CD14-positive monocyte (primary cell): ENCODE results near the gene SZT2. TPM values are rescaled to one million over a fixed set of nuclear protein-coding genes. Genes with fewer than 3 reads are reported as not detected.

Experiments used
- DNase-seq, 3 donors: peaks; one replicate each; pipeline ENCODE4 v3.0.0-alpha.2; 2011 to 2022
- H2AFZ ChIP-seq: 2 replicates; pipeline ENCODE4 v1.6.0; 2012; ENCODE audit warnings: mild to moderate bottlenecking, low read depth, low read length, inconsistent platforms; ENCODE audit not compliant: insufficient read depth, poor library complexity, severe bottlenecking
- H3K27ac ChIP-seq, 2 donors: 1 replicate in 1 of 2; 2 replicates in 1 of 2; pipeline ENCODE4 v1.5.1; 2012 to 2013; ENCODE audit warnings: low read length in 2 of 2, control low read depth in 1 of 2, inconsistent platforms in 1 of 2, low read depth in 1 of 2, mild to moderate bottlenecking in 1 of 2
- H3K27me3 ChIP-seq, 2 donors: one replicate each; pipeline versions ENCODE4 v1.6.0 to v1.6.1; 2011 to 2013; ENCODE audit warnings: low read length in 2 of 2; ENCODE audit not compliant: control insufficient read depth in 2 of 2, insufficient read depth in 2 of 2
- H3K36me3 ChIP-seq, 2 donors: replicated peaks in 1 of 2; 1 replicate in 1 of 2; 2 replicates in 1 of 2; pipeline versions ENCODE4 v1.5.1 to v1.6.1; 2012 to 2013; ENCODE audit warnings: low read length in 2 of 2, control low read depth in 1 of 2, inconsistent platforms in 1 of 2, mild to moderate bottlenecking in 1 of 2; ENCODE audit not compliant: insufficient read depth in 2 of 2, control insufficient read depth in 1 of 2
- H3K4me1 ChIP-seq, 2 donors: 1 replicate in 1 of 2; 2 replicates in 1 of 2; pipeline versions ENCODE4 v1.5.1 to v1.6.1; 2012 to 2013; ENCODE audit warnings: low read length in 2 of 2, control low read depth in 1 of 2, inconsistent platforms in 1 of 2, mild to moderate bottlenecking in 1 of 2, moderate library complexity in 1 of 2; ENCODE audit not compliant: insufficient read depth in 2 of 2, control insufficient read depth in 1 of 2
- H3K4me2 ChIP-seq: replicated peaks from 2 replicates; pipeline ENCODE3; 2012; ENCODE audit warnings: low read length, moderate library complexity, mild to moderate bottlenecking; ENCODE audit not compliant: poor library complexity, severe bottlenecking; ENCODE audit errors: extremely low read depth
- H3K4me3 ChIP-seq, 3 experiments: fragments of 200-600 bp in 1 of 3; sonication (generic) in 1 of 3; replicated peaks in 1 of 3; 1 replicate in 2 of 3; 2 replicates in 1 of 3; pipeline ENCODE4 v1.5.1; 2011 to 2013; ENCODE audit warnings: low read length in 3 of 3, mild to moderate bottlenecking in 3 of 3, control low read depth in 2 of 3, low read depth in 2 of 3, inconsistent platforms in 1 of 3, moderate library complexity in 1 of 3
- H3K79me2 ChIP-seq: 2 replicates; pipeline ENCODE4 v1.6.0; 2012; ENCODE audit warnings: mild to moderate bottlenecking, control low read depth, inconsistent platforms, low read length, moderate library complexity; ENCODE audit not compliant: insufficient read depth
- H3K9ac ChIP-seq: 2 replicates; pipeline ENCODE4 v1.6.0; 2017; ENCODE audit warnings: low read length, mild to moderate bottlenecking; ENCODE audit not compliant: insufficient read depth, poor library complexity, severe bottlenecking
- H3K9me3 ChIP-seq, 2 donors: replicated peaks in 1 of 2; 1 replicate in 1 of 2; 2 replicates in 1 of 2; pipeline versions ENCODE4 v1.5.1 to v1.6.1; 2012 to 2013; ENCODE audit warnings: low read length in 2 of 2, control low read depth in 1 of 2; ENCODE audit not compliant: control insufficient read depth in 1 of 2, insufficient read depth in 1 of 2
- H4K20me1 ChIP-seq: 2 replicates; pipeline ENCODE4 v1.6.0; 2012; ENCODE audit warnings: mild to moderate bottlenecking, low read length, control low read depth, moderate library complexity; ENCODE audit not compliant: insufficient read depth
- H3K27ac Mint-ChIP-seq, 7 donors: one replicate each; pipeline ENCODE4 v1.8.0; 2020; ENCODE audit warnings: mild to moderate bottlenecking in 7 of 7, mixed read lengths in 7 of 7, moderate library complexity in 6 of 7, inconsistent platforms in 2 of 7
- H3K27me3 Mint-ChIP-seq, 3 donors: one replicate each; pipeline ENCODE4 v1.8.0; 2021 to 2022; ENCODE audit warnings: low read depth in 3 of 3, mild to moderate bottlenecking in 3 of 3, mixed read lengths in 3 of 3, moderate library complexity in 3 of 3, inconsistent platforms in 1 of 3
- H3K36me3 Mint-ChIP-seq, 2 donors: one replicate each; pipeline ENCODE4 v1.8.0; 2020; ENCODE audit warnings: mixed read lengths in 2 of 2, inconsistent platforms in 1 of 2, mild to moderate bottlenecking in 1 of 2
- H3K4me1 Mint-ChIP-seq: one replicate; pipeline ENCODE4 v1.8.0; 2020; ENCODE audit warnings: mild to moderate bottlenecking, mixed read lengths
- H3K4me3 Mint-ChIP-seq, 2 donors: one replicate each; pipeline ENCODE4 v1.8.0; 2020; ENCODE audit warnings: mild to moderate bottlenecking in 2 of 2, mixed read lengths in 2 of 2, moderate library complexity in 1 of 2
- H3K9me3 Mint-ChIP-seq, 7 donors: one replicate each; pipeline ENCODE4 v1.8.0; 2020 to 2022; ENCODE audit warnings: mixed read lengths in 7 of 7, mild to moderate bottlenecking in 6 of 7, moderate library complexity in 6 of 7, inconsistent platforms in 2 of 7
- WGBS: methylation state at CpG from one replicate; pipeline ENCODE4 v1.1.5; 2013; ENCODE audit warnings: missing lambda C conversion rate; ENCODE audit not compliant: insufficient coverage; 5-methylcytosine and 5-hydroxymethylcytosine counted together
- intact Hi-C, 2 donors: fragments of 100-400 bp; cut with micrococcal nuclease; formaldehyde crosslinking; loops; one replicate each; pipeline versions ENCODE4 v1.15.0 to v1.15.1; 2023
- polyA plus RNA-seq, 3 donors: library from polyadenylated mRNA; depleted of rRNA in 1 of 3; unstranded in 2 of 3; stranded (reverse) in 1 of 3; fragments of 300-500 nt in 2 of 3; fragments of >200 nt in 1 of 3; fragmentation: Illumina TruSeq in 2 of 3; gene quantifications; 1 replicate in 2 of 3; 2 replicates in 1 of 3; pipeline ENCODE4 v1.2.3, GENCODE V29; 2012 to 2021
- TF ChIP-seq, protein P1 (sequence below): fragments of 200-600 bp; IDR thresholded peaks from one replicate; pipeline ENCODE4 v1.8.0; 2022; ENCODE audit warnings: antibody characterized with exemption, mild to moderate bottlenecking

The SZT2 gene
- polyA plus RNA-seq, 3 donors: 2.4 to 29.9 (median 2.6) TPM

DNA sequence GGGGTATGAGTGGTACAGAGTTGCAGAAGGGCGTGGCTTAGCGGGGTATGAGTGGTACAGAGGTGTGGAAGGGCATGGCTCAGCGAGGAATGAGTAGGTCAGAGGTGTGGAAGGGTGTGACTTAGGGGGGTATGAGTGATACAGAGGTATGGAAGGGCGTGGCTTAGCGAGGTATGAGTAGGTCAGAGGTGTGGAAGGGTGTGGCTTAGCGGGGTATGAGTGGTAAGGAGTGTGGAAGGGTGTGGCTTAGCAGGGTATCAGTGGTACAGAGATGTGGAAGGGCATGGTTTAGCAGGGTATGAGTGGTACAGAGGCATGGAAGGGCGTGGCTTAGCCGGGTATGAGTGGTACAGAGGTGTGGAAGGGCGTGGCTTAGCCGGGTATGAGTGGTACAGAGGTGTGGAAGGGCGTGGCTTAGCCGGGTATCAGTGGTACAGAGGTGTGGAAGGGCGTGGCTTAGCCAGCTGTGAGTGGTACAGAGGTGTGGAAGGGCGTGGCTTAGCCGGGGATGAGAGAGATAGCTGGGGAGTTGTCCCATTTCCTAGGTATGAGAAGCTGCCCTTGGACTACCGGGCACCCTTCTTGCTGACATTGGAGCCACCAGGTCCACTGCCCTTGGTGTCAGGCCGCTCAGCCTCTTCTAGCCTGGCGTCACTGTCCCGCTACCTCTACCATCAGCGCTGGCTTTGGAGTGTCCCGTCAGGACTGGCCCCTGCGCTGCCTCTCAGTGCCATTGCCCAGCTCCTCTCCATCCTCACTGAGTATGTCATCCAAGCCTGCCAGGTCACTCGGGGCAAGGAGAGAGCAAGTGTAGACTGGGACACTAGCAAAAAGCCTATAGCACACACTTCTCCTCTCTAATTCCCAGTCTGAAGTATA, 34.2 kb downstream of the SZT2 start:
- no peak overlapping the region for H3K27ac ChIP-seq

DNA sequence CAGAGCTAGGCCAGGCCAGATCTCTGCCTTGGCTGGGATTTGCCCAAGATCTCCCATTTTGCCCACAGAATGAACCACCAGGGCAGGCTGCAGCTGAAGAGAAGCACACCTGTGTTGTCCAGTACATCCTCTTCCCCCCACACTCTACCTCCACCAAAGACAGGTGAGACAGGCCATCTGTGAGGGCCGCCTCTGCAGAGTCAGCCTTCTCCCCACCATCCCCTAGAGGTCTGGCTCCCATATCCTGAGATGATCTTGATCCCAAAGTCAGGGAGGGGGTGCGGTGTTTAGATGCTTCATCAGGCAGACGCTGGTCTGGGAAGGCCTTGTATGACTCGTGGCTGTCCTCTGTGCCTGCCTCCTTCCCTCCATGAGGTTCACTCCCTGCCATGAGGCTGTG, 35.3 kb downstream of the SZT2 start:
- H3K4me1 Mint-ChIP-seq: no peaks in the 10 kb centered on the region

More for the DNA sequence above, 34.2 kb downstream of the SZT2 start:
- Histone ChIP-seq H4K20me1 (no peaks in the 10 kb centered on the region), H3K4me2 (no peak overlapping the region), H3K36me3 (peaks cover 97 to 99% of the 10 kb centered on the region in 2 donors), H3K9me3 (no peaks in the 10 kb centered on the region), H3K4me1 (no peaks in the 10 kb centered on the region), H3K27me3 (no peaks in the 10 kb centered on the region), H3K9ac (no peak overlapping the region), H2AFZ (no peak overlapping the region), H3K4me3 (no peak overlapping the region), H3K79me2 (no peaks in the 10 kb centered on the region)
- intact Hi-C loops: no loop called here
- H3K27me3 Mint-ChIP-seq: peaks cover 0 to 4% (median 0%) of the 10 kb centered on the region in 3 donors
- no peak overlapping the region for H3K4me3 Mint-ChIP-seq
- peaks cover 62 to 94% of the 10 kb centered on the region in 2 donors for H3K36me3 Mint-ChIP-seq
- WGBS: 94% methylated on average over 23 of the region's 23 CpGs
- no peaks in the 10 kb centered on the region for H3K4me1 Mint-ChIP-seq
- DNase-seq: no peak
- peaks cover 0 to 3% (median 0%) of the 10 kb centered on the region in 7 donors for H3K9me3 Mint-ChIP-seq
- peak overlapping the region in 2 of 7 donors; percentile 32 to 51 for H3K27ac Mint-ChIP-seq
- TF ChIP-seq, protein P1, sequence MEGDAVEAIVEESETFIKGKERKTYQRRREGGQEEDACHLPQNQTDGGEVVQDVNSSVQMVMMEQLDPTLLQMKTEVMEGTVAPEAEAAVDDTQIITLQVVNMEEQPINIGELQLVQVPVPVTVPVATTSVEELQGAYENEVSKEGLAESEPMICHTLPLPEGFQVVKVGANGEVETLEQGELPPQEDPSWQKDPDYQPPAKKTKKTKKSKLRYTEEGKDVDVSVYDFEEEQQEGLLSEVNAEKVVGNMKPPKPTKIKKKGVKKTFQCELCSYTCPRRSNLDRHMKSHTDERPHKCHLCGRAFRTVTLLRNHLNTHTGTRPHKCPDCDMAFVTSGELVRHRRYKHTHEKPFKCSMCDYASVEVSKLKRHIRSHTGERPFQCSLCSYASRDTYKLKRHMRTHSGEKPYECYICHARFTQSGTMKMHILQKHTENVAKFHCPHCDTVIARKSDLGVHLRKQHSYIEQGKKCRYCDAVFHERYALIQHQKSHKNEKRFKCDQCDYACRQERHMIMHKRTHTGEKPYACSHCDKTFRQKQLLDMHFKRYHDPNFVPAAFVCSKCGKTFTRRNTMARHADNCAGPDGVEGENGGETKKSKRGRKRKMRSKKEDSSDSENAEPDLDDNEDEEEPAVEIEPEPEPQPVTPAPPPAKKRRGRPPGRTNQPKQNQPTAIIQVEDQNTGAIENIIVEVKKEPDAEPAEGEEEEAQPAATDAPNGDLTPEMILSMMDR: no peak

More for the DNA sequence above, 35.3 kb downstream of the SZT2 start:
- peaks cover 96 to 99% of the 10 kb centered on the region in 2 donors for H3K36me3 ChIP-seq
- H3K4me3 ChIP-seq: no peak overlapping the region
- no peak overlapping the region for H3K4me2 ChIP-seq
- TF ChIP-seq, protein P1: no peak
- no peak for DNase-seq
- H4K20me1 ChIP-seq: no peaks in the 10 kb centered on the region
- H3K27me3 ChIP-seq: no peaks in the 10 kb centered on the region
- peak overlapping the region in 1 of 7 donors; percentile 17 for H3K27ac Mint-ChIP-seq
- no peak overlapping the region for H3K27ac ChIP-seq
- H3K4me3 Mint-ChIP-seq: no peak overlapping the region
- 94% methylated on average over 3 of the region's 4 CpGs for WGBS
- no peaks in the 10 kb centered on the region for H3K79me2 ChIP-seq
- no peaks in the 10 kb centered on the region for H3K4me1 ChIP-seq
- no peaks in the 10 kb centered on the region for H3K9me3 ChIP-seq
- H2AFZ ChIP-seq: no peak overlapping the region
- peaks cover 73 to 95% of the 10 kb centered on the region in 2 donors for H3K36me3 Mint-ChIP-seq
- peaks cover 0 to 4% (median 0%) of the 10 kb centered on the region in 3 donors for H3K27me3 Mint-ChIP-seq
- intact Hi-C loops: no loop called here
- H3K9ac ChIP-seq: no peak overlapping the region
- H3K9me3 Mint-ChIP-seq: peaks cover 0 to 3% (median 0%) of the 10 kb centered on the region in 7 donors
